Loucy (cell line): ENCODE measurements around the gene ZNF384.
A peak's percentile ranks its signal among the peaks of the same experiment; 100 is the strongest.

Experiments
- H2AFZ ChIP-seq: fragments of 200-600 bp; sonication (generic); 2 replicates; pipeline ENCODE4 v1.6.0; 2016; ENCODE audit warnings: antibody characterized with exemption, mild to moderate bottlenecking, low read length, moderate library complexity
- H3F3A ChIP-seq: fragments of 200-600 bp; 2 replicates; pipeline ENCODE4 v1.6.0; 2016; ENCODE audit warnings: antibody characterized with exemption, low read depth, mild to moderate bottlenecking
- H3K27me3 ChIP-seq: fragments of 200-600 bp; sonication (generic); 2 replicates; pipeline ENCODE4 v1.6.1; 2014; ENCODE audit warnings: low read length, mild to moderate bottlenecking; ENCODE audit not compliant: insufficient read depth, poor library complexity, severe bottlenecking
- H3K36me3 ChIP-seq: fragments of 200-600 bp; sonication (generic); 2 replicates; pipeline ENCODE4 v1.6.1; 2016; ENCODE audit warnings: low read length; ENCODE audit not compliant: insufficient read depth
- H3K4me1 ChIP-seq: fragments of 200-600 bp; sonication (generic); 2 replicates; pipeline ENCODE4 v1.5.1; 2014; ENCODE audit warnings: low read length, mild to moderate bottlenecking; ENCODE audit not compliant: insufficient read depth, poor library complexity, severe bottlenecking
- H3K4me2 ChIP-seq: fragments of 200-600 bp; sonication (generic); 2 replicates; pipeline ENCODE4 v1.6.0; 2014; ENCODE audit warnings: antibody characterized with exemption, low read length, low read depth, mild to moderate bottlenecking; ENCODE audit not compliant: poor library complexity, severe bottlenecking
- H3K4me3 ChIP-seq: fragments of 200-600 bp; sonication (generic); 2 replicates; pipeline ENCODE4 v1.5.1; 2014; ENCODE audit warnings: low read length, mild to moderate bottlenecking, mixed read lengths; ENCODE audit not compliant: poor library complexity, severe bottlenecking
- H3K79me2 ChIP-seq: fragments of 200-600 bp; sonication (generic); 2 replicates; pipeline ENCODE4 v1.6.1; 2014; ENCODE audit warnings: low read length; ENCODE audit not compliant: insufficient read depth
- H3K9ac ChIP-seq: fragments of 200-600 bp; sonication (generic); 2 replicates; pipeline ENCODE4 v1.6.0; 2014; ENCODE audit warnings: mild to moderate bottlenecking, low read depth, low read length, moderate library complexity; ENCODE audit not compliant: poor library complexity, severe bottlenecking
- H3K9me2 ChIP-seq: fragments of 200-600 bp; sonication (generic); replicated peaks from 2 replicates; pipeline ENCODE4 v1.6.1; 2016; ENCODE audit warnings: low read depth, low read length, mixed read lengths
- H3K9me3 ChIP-seq: fragments of 200-600 bp; sonication (generic); 2 replicates; pipeline ENCODE4 v1.6.1; 2014; ENCODE audit warnings: mild to moderate bottlenecking, antibody characterized with exemption, low read length, low read depth; ENCODE audit not compliant: insufficient read depth
- H4K20me1 ChIP-seq: fragments of 200-600 bp; sonication (generic); 2 replicates; pipeline ENCODE4 v1.6.0; 2014; ENCODE audit warnings: antibody characterized with exemption, low read length, mild to moderate bottlenecking; ENCODE audit not compliant: insufficient read depth, poor library complexity, severe bottlenecking
- EZH2phosphoT487 ChIP-seq: fragments of 200-600 bp; IDR thresholded peaks from 2 replicates; pipeline ENCODE4 v1.6.1; 2018; ENCODE audit warnings: antibody characterized with exemption, mild to moderate bottlenecking, moderate library complexity, borderline replicate concordance
- TF ChIP-seq, protein P1 (sequence below): fragments of 200-600 bp; sonication (generic); conservative IDR thresholded peaks from 2 replicates; pipeline ENCODE4 v1.5.1; 2014; ENCODE audit warnings: mild to moderate bottlenecking, antibody characterized with exemption, low read length

The ZNF384 gene

DNA sequence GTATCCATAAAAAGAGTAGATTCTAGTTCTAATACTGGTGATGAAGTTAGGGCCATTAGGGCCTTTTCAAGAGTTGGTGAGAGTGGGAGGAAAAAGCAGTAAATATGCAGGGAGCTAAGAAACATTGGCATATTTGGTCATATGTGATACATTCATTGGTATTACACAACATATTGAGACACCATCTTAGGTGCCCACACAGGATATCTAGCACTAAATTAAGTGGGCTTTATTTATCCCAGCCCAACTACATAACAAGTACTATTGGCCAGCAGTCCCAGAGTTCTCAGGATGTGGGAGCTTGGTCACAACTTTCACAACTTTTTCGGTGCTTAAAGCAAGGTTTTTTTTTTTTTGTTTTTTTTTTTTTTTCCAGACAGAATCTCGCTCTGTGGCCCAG is 24.3 kb downstream of the ZNF384 start:
- no peaks in the 10 kb centered on the region for H3K9me2 ChIP-seq
- no peaks in the 10 kb centered on the region for H3K27me3 ChIP-seq
- H3K79me2 ChIP-seq: peaks cover 19% of the 10 kb centered on the region
- no peak overlapping the region for H3K9ac ChIP-seq
- no peak overlapping the region for H3K4me3 ChIP-seq
- no peaks in the 10 kb centered on the region for H3K9me3 ChIP-seq
- H2AFZ ChIP-seq: no peak overlapping the region
- peaks cover 4% of the 10 kb centered on the region; the same call in 1 of the 2 replicates for H3F3A ChIP-seq
- peaks cover 39% of the 10 kb centered on the region; the same call in 1 of the 2 replicates for H3K36me3 ChIP-seq
- peaks cover 21% of the 10 kb centered on the region for H3K4me1 ChIP-seq
- no peaks in the 10 kb centered on the region for H4K20me1 ChIP-seq
- H3K4me2 ChIP-seq: no peak overlapping the region
- TF ChIP-seq, protein P1, sequence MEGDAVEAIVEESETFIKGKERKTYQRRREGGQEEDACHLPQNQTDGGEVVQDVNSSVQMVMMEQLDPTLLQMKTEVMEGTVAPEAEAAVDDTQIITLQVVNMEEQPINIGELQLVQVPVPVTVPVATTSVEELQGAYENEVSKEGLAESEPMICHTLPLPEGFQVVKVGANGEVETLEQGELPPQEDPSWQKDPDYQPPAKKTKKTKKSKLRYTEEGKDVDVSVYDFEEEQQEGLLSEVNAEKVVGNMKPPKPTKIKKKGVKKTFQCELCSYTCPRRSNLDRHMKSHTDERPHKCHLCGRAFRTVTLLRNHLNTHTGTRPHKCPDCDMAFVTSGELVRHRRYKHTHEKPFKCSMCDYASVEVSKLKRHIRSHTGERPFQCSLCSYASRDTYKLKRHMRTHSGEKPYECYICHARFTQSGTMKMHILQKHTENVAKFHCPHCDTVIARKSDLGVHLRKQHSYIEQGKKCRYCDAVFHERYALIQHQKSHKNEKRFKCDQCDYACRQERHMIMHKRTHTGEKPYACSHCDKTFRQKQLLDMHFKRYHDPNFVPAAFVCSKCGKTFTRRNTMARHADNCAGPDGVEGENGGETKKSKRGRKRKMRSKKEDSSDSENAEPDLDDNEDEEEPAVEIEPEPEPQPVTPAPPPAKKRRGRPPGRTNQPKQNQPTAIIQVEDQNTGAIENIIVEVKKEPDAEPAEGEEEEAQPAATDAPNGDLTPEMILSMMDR: no peak
- no peak for TF ChIP-seq EZH2phosphoT487

DNA sequence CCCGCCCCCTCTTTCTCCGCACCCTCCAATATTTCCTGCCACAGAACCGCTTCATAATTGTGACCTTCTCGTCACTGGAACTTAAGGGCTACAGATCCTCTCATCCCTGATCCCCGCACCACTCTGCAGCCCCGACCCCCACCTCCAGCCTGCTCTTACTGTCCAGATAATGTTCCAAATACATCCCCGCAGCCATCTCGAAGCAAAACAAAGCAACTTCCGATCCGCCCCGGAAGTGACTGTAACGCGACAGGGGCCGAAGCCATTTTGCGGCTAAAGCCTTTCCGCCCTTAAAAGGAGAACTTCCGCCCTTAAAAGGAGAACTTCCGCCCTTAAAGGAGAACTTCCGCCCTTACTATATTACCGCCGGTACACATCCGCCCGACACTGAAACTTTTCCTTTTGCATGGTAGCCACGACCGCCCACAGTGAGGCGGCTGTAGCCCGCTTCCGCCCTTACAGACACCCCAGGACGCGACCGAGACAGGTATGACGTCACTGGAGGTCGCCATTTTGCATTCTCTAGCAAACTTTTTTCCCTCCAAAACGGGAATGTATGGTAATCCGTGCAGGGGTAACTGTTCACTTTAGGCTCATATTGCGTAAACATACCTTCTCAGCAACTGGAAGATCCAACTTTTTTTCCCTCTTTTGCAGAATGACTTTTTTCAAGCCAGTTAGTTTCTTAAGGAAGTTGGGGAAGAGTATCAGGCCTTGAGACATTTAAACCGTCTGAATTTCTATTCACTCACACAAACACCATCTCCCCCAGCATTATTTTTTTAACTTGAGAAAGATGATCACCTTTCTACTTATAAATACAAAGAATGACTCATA is 26.1 kb downstream of the ZNF384 start, which contains the start of gene ING4:
Gene ING4 (minus strand): TSS at position 214 of the 837 bp plus-strand sequence. CDS start 18 bp downstream, at position 196.
- H4K20me1 ChIP-seq: no peaks in the 10 kb centered on the region
- H3K4me2 ChIP-seq: peak within 1 kb of the TSS; percentile 98
- no peaks in the 10 kb centered on the region for H3K9me2 ChIP-seq
- no peaks in the 10 kb centered on the region for H3K9me3 ChIP-seq
- H3K36me3 ChIP-seq: peaks cover 21% of the 10 kb centered on the region; the same call in 1 of the 2 replicates
- H3K4me3 ChIP-seq: peak within 1 kb of the TSS; percentile 80
- H3F3A ChIP-seq: peaks cover 4% of the 10 kb centered on the region; the same call in 1 of the 2 replicates
- H2AFZ ChIP-seq: peak within 1 kb of the TSS; percentile 84
- peaks cover 19% of the 10 kb centered on the region for H3K79me2 ChIP-seq
- no peak for TF ChIP-seq EZH2phosphoT487
- TF ChIP-seq, protein P1: no peak
- H3K4me1 ChIP-seq: peaks cover 21% of the 10 kb centered on the region
- no peaks in the 10 kb centered on the region for H3K27me3 ChIP-seq
- H3K9ac ChIP-seq: peak within 1 kb of the TSS; percentile 79

DNA sequence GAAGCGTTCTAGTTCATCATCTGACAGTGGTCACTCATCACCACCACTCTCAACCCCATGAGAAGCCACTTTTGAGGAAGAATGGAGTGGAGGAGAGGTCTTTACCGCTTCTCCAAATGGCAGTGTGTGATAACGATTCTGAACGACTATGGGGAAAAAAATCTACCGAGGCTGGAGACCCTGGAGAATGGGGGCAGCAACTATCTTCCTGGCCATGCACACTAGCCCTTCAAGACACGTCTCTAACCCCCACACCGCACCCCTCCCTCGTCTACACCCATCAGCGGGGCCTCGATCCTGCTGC is 26.6 kb downstream of the ZNF384 start:
- no peaks in the 10 kb centered on the region for H4K20me1 ChIP-seq
- peaks cover 4% of the 10 kb centered on the region; the same call in 1 of the 2 replicates for H3F3A ChIP-seq
- no peaks in the 10 kb centered on the region for H3K9me2 ChIP-seq
- TF ChIP-seq, protein P1: no peak
- peaks cover 15% of the 10 kb centered on the region; the same call in 1 of the 2 replicates for H3K36me3 ChIP-seq
- H3K27me3 ChIP-seq: no peaks in the 10 kb centered on the region
- peaks cover 21% of the 10 kb centered on the region for H3K4me1 ChIP-seq
- H3K4me3 ChIP-seq: peak overlapping the region; percentile 80
- peaks cover 19% of the 10 kb centered on the region for H3K79me2 ChIP-seq
- H3K9me3 ChIP-seq: no peaks in the 10 kb centered on the region
- H2AFZ ChIP-seq: peak overlapping the region; percentile 58
- peak overlapping the region; percentile 98 for H3K4me2 ChIP-seq
- H3K9ac ChIP-seq: peak overlapping the region; percentile 79
